GM21529 (cell line): Measurements from ENCODE around the gene ATP9B.
"Not testable (repeated sequence)": the region's sequence is repeated elsewhere in the genome, so short reads cannot be mapped to it uniquely, and the experiment has no call there.

Experiments used
- ATAC-seq: cut with Tn5 transposase; IDR thresholded peaks from one replicate; pipeline ENCODE4 v1.9.1; 2021; ENCODE audit not compliant: unreplicated experiment

ATP9B gene

GRCh38 chr18:79322441-79322840 is 253.2 kb downstream of the ATP9B start:
- no peak for ATAC-seq

- ATAC-seq: no peak
Observed at GRCh38 chr18:79323471-79323870, 254.3 kb downstream of the ATP9B start.

- no peak for ATAC-seq
Observed at GRCh38 chr18:79326413-79327198, 257.4 kb downstream of the ATP9B start.

GRCh38 chr18:79327199-79327721 is 258.1 kb downstream of the ATP9B start:
- no peak for ATAC-seq

GRCh38 chr18:79327915-79328314 is 258.7 kb downstream of the ATP9B start:
- ATAC-seq: not testable (repeated sequence)

GRCh38 chr18:79328887-79329286 is 259.7 kb downstream of the ATP9B start:
- no peak for ATAC-seq

GRCh38 chr18:79329786-79330185 is 260.6 kb downstream of the ATP9B start:
- no peak for ATAC-seq

GRCh38 chr18:79332646-79333045 is 263.5 kb downstream of the ATP9B start:
- no peak for ATAC-seq

- ATAC-seq: no peak
Observed at GRCh38 chr18:79333046-79333445, 263.9 kb downstream of the ATP9B start.

GRCh38 chr18:79334496-79335233 is 265.5 kb downstream of the ATP9B start:
- no peak for ATAC-seq

- no peak for ATAC-seq
Observed at GRCh38 chr18:79335833-79336360, 266.7 kb downstream of the ATP9B start.

GRCh38 chr18:79336556-79337142 is 267.5 kb downstream of the ATP9B start:
- no peak for ATAC-seq

GRCh38 chr18:79337184-79337583 is 268.0 kb downstream of the ATP9B start:
- ATAC-seq: no peak

GRCh38 chr18:79337620-79338019 is 268.4 kb downstream of the ATP9B start:
- ATAC-seq: no peak

GRCh38 chr18:79339094-79339908 is 270.1 kb downstream of the ATP9B start:
- no peak for ATAC-seq

GRCh38 chr18:79343567-79344207 is 274.5 kb downstream of the ATP9B start:
- no peak for ATAC-seq

GRCh38 chr18:79344208-79344581 is 275.0 kb downstream of the ATP9B start:
- no peak for ATAC-seq

GRCh38 chr18:79345366-79345765 is 276.2 kb downstream of the ATP9B start:
- ATAC-seq: no peak

GRCh38 chr18:79345981-79346380 is 276.8 kb downstream of the ATP9B start:
- no peak for ATAC-seq

GRCh38 chr18:79348066-79348465 is 278.9 kb downstream of the ATP9B start:
- ATAC-seq: no peak
